WTC11 (cell line): ENCODE results near the gene SARM1.

Source experiments
- ATF6 ChIP-seq: sonication (generic); formaldehyde crosslinking; IDR thresholded peaks from 2 replicates; pipeline ENCODE4 v1.8.1; 2023; ENCODE audit warnings: mild to moderate bottlenecking, missing genetic modification reagents
- CREM ChIP-seq: sonication (generic); formaldehyde crosslinking; IDR thresholded peaks from 2 replicates; pipeline ENCODE4 v1.8.1; 2022; ENCODE audit warnings: mild to moderate bottlenecking, missing genetic modification reagents, moderate library complexity
- FOXJ3 ChIP-seq: sonication (generic); formaldehyde crosslinking; IDR thresholded peaks from 2 replicates; pipeline ENCODE4 v1.9.0; 2021; ENCODE audit warnings: missing genetic modification reagents, mild to moderate bottlenecking, borderline replicate concordance
- FOXP1 ChIP-seq: sonication (generic); formaldehyde crosslinking; IDR thresholded peaks from 2 replicates; pipeline ENCODE4 v1.8.0; 2022; ENCODE audit warnings: missing genetic modification reagents, mild to moderate bottlenecking, moderate library complexity, borderline replicate concordance
- MLX ChIP-seq: sonication (generic); formaldehyde crosslinking; IDR thresholded peaks from 2 replicates; pipeline ENCODE4 v1.8.1; 2023; ENCODE audit warnings: mild to moderate bottlenecking, missing genetic modification reagents, moderate library complexity
- NFATC4 ChIP-seq: fragments of 250-450 bp; sonication (Bioruptor Pico); IDR thresholded peaks from 2 replicates; pipeline ENCODE4 v1.9.0; 2021; ENCODE audit warnings: mild to moderate bottlenecking
- TEAD4 ChIP-seq: sonication (generic); formaldehyde crosslinking; IDR thresholded peaks from 2 replicates; pipeline ENCODE4 v1.8.0; 2022; ENCODE audit warnings: mild to moderate bottlenecking, missing genetic modification reagents
- ZBTB21 ChIP-seq: sonication (generic); formaldehyde crosslinking; IDR thresholded peaks from 2 replicates; pipeline ENCODE4 v1.8.1; 2023; ENCODE audit warnings: mild to moderate bottlenecking, missing genetic modification reagents, borderline replicate concordance
- TF ChIP-seq, protein P1 (sequence below): fragments of 200-600 bp; IDR thresholded peaks from 2 replicates; pipeline ENCODE4 v1.8.0; 2022; ENCODE audit warnings: antibody characterized with exemption

- TF ChIP-seq ATF6 (CRISPR knock-in tag), result no peak
- no peak for TF ChIP-seq CREM (CRISPR knock-in tag)
- TF ChIP-seq FOXP1, result peak; percentile 88
- no peak; the same call in 1 of the 2 replicates for TF ChIP-seq TEAD4 (CRISPR knock-in tag)
- TF ChIP-seq, protein P1, sequence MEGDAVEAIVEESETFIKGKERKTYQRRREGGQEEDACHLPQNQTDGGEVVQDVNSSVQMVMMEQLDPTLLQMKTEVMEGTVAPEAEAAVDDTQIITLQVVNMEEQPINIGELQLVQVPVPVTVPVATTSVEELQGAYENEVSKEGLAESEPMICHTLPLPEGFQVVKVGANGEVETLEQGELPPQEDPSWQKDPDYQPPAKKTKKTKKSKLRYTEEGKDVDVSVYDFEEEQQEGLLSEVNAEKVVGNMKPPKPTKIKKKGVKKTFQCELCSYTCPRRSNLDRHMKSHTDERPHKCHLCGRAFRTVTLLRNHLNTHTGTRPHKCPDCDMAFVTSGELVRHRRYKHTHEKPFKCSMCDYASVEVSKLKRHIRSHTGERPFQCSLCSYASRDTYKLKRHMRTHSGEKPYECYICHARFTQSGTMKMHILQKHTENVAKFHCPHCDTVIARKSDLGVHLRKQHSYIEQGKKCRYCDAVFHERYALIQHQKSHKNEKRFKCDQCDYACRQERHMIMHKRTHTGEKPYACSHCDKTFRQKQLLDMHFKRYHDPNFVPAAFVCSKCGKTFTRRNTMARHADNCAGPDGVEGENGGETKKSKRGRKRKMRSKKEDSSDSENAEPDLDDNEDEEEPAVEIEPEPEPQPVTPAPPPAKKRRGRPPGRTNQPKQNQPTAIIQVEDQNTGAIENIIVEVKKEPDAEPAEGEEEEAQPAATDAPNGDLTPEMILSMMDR, result peak; percentile 49; the same call in 1 of the 2 replicates
- no peak for TF ChIP-seq MLX (CRISPR knock-in tag)
- no peak for TF ChIP-seq NFATC4 (CRISPR knock-in tag)
- TF ChIP-seq FOXJ3, result no peak
- TF ChIP-seq ZBTB21, result no peak
Measured at GRCh38 chr17:28381141-28381825, 9.8 kb downstream of the SARM1 start.
